Activated naive CD4-positive, alpha-beta T cell treated with anti-CD3 and anti-CD28 coated beads, Interleukin-2, amount 10 ng/mL, durations not matched to agents 7 days and 5 days (primary cell): ENCODE results near the gene ZNF391.

Experiments used
- CTCF ChIA-PET: fragments of 350-600 bp; sonication (Branson Sonifier 250); formaldehyde crosslinking; loops from one replicate; lab custom pipeline; 2021; ENCODE audit warnings: antibody characterized with exemption; lab: Charles Lee
- DNase-seq: peaks from one replicate; pipeline ENCODE4 v3.0.0-alpha.2; 2020
- H3K27ac Mint-ChIP-seq: one replicate; pipeline ENCODE4 v1.8.0; 2021; ENCODE audit warnings: mild to moderate bottlenecking, moderate library complexity, mixed read lengths
- H3K27me3 Mint-ChIP-seq: one replicate; pipeline ENCODE4 v1.8.0; 2021; ENCODE audit warnings: mild to moderate bottlenecking, mixed read lengths
- H3K36me3 Mint-ChIP-seq: one replicate; pipeline ENCODE4 v1.8.0; 2021; ENCODE audit warnings: mixed read lengths
- H3K4me1 Mint-ChIP-seq: one replicate; pipeline ENCODE4 v1.8.0; 2021; ENCODE audit warnings: mixed read lengths
- H3K4me3 Mint-ChIP-seq: one replicate; pipeline ENCODE4 v1.8.0; 2021; ENCODE audit warnings: mild to moderate bottlenecking, moderate library complexity, mixed read lengths
- H3K9me3 Mint-ChIP-seq: one replicate; pipeline ENCODE4 v1.8.0; 2021; ENCODE audit warnings: mixed read lengths

ZNF391 gene

DNA sequence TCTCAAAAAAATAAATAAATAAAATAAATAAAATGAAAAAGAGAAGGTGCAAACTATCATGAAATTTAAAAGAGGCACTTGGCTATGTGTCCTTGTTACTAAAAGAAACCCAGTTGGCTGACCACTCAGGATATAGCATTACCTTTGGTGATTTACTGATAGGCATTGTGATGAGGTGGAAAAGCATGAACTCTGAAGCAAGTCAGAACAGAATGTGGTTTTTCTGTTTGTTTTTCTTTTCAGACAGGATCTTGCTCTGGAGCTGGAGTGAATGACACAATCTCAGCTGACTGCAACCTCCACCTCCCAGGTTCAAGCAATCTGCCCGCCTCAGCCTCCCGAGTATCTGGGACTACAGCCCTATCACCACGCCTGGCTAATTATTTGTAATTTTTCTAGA lies 52.4 kb downstream of the ZNF391 start:
- H3K36me3 Mint-ChIP-seq: peaks cover 10% of the 10 kb centered on the region
- CTCF ChIA-PET: no interaction called here
- H3K27ac Mint-ChIP-seq: no peak overlapping the region
- no peaks in the 10 kb centered on the region for H3K27me3 Mint-ChIP-seq
- no peak overlapping the region for H3K4me3 Mint-ChIP-seq
- no peaks in the 10 kb centered on the region for H3K4me1 Mint-ChIP-seq
- peaks cover 21% of the 10 kb centered on the region for H3K9me3 Mint-ChIP-seq
- DNase-seq: no peak

DNA sequence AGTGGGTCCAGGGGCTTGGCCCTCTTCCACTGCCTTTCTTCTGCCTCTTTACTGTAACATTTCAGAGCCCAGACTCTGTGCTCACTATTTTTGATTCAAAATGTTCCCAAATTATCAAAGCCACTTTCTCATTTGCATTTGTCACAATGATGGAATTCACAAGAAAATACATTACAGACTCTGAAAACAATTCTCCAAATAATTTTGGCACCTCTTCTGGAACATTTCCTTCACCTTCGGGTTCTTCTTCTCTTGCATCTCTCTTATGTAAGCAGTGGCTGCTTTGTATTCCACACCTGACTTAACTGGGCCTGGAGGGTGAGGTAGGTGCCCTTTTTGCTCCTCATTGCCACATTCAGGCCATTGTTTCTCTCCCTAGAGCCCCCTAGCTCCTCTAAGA lies 54.4 kb downstream of the ZNF391 start:
- Mint-ChIP-seq H3K27ac (no peak overlapping the region), H3K36me3 (peaks cover 16% of the 10 kb centered on the region), H3K4me3 (no peak overlapping the region), H3K27me3 (no peaks in the 10 kb centered on the region), H3K4me1 (no peaks in the 10 kb centered on the region), H3K9me3 (peaks cover 29% of the 10 kb centered on the region)
- CTCF ChIA-PET: no interaction called here
- DNase-seq: no peak

DNA sequence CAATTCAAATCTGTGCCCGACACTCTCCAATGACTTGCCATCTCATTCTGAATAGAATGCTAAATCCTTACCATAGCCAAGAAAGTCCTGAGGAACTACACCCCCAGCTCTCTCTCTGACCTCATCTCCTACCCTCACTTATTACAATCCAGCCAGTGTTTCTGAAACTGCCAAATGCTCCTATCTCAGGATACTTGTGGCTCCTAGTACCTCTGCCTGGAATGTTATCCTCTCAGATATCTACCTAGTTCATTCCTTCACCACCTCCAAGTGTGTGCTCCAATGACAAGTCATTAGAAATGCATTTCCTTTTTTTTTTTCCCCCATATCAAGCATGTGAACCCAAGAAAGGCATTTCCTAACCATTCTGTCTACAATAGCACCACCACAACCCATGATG lies 59.9 kb downstream of the ZNF391 start:
- no peak for DNase-seq
- Mint-ChIP-seq H3K9me3 (peaks cover 61% of the 10 kb centered on the region), H3K36me3 (peaks cover 55% of the 10 kb centered on the region), H3K4me1 (no peaks in the 10 kb centered on the region), H3K27me3 (no peaks in the 10 kb centered on the region), H3K4me3 (no peak overlapping the region), H3K27ac (no peak overlapping the region)
- CTCF ChIA-PET: no interaction called here

DNA sequence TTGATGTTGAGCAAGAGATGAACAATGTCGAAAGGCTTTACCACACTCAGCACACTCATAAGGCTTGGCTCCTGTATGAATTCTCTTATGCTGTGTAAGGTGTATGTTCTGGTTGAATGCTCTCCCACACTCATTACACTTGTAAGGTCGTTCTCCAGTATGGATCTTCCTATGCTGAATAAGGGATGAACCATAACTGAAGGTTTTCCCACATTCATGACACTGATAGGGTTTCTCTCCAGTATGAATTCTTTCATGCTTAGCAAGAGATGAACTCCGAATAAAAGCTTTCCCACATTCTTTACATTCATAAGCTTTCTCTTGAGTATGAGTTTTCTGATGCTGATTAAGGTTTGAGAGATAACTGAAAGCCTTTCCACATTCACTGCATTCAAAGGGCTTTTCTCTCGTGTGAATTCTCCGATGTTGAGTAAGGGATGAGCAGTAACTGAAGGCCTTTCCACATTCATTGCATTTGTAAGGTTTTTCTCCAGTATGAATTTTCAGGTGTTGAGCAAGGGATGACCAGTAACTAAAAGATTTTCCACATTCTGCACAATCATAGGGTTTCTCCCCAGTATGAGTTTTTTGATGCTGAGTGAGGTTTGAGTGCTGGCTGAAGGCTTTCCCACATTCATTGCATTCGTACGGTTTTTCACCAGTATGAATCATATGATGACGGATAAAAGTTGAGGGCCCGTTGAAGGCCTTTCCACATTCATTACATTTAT lies 63.3 kb downstream of the ZNF391 start:
- Mint-ChIP-seq H3K9me3 (peaks cover 82% of the 10 kb centered on the region), H3K27ac (no peak overlapping the region), H3K27me3 (no peaks in the 10 kb centered on the region), H3K36me3 (peaks cover 83% of the 10 kb centered on the region), H3K4me1 (no peaks in the 10 kb centered on the region), H3K4me3 (no peak overlapping the region)
- CTCF ChIA-PET: no interaction called here
- DNase-seq: no peak

DNA sequence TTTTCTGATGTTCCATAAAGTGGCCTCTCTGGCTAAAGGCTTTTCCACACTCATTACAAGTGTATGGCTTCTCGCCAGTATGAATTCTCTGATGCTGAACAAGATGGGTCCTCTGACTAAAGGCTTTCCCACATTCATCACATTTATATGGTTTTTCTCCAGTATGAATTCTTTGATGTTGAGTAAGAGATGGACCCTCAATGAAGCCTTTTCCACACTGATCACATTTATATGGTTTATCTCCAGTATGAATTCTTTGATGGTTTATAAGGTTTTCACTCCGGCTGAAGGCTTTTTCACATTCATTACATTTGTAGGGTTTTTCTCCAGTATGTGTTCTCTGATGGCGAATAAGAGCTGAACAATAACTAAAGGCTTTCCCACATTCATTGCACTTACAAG lies 63.9 kb downstream of the ZNF391 start:
- Mint-ChIP-seq H3K36me3 (peaks cover 87% of the 10 kb centered on the region), H3K4me1 (no peaks in the 10 kb centered on the region), H3K27ac (no peak overlapping the region), H3K9me3 (peaks cover 86% of the 10 kb centered on the region), H3K27me3 (no peaks in the 10 kb centered on the region), H3K4me3 (no peak overlapping the region)
- CTCF ChIA-PET: no interaction called here
- DNase-seq: no peak
